ENCODE measurements around the gene GAK. TPM values are rescaled to one million over a fixed set of nuclear protein-coding genes. Genes with fewer than 3 reads are reported as not detected.
A peak's percentile ranks its signal among the peaks of the same experiment; 100 is the strongest.

Gene GAK
- total and polyA plus RNA-seq, 2 of the 13 experiments (the other 11 are each of a cell fraction or from before 2014, with no cell fraction given): 17.5 to 44.3 TPM

DNA sequence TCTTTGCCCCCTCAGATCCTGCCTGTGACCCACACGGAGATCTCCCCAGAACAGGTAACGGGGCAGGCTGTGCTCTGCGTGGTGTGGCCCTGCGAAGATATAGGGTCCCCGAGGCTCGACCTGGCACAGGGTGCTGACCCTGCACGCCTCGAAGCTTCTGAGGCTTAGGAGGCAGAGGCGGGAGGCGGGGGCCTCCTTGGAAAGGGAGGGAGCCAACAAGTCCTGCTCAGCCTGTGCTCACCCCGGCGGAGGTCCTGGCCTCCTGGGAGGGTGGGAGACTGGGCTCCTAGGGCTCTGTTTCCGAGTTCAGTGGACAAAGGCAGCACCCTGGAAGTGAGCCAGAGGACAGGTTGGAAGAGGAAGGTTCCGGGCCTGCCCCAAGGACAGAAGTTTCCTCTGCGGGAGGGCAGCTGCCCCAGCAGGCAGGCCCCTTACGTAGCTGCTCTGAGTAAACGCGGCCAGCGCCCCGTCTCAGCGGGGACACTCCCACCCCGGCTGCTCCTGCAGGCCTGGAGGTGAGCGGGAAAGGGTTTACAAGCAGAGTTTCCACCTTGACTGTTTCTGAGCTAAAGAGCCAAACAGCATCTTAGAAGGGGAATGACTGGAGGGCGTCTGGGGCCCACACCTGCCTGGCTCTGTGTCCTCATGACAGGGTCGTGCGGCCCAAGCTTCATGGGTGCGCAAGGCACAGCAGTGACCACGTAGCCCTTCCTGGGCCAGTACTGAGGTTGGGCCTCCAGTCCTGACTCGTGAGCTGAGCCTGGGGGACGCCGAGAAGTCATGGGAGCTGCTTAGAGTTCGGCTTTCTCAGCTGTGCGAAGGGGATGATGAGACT lies 16.2 kb upstream of the GAK start:
- POLR2A ChIA-PET: no interaction called here
- no TSS peak for BruUV-seq (replicated peaks)
- 72% methylated on average over 12 of the region's 33 CpGs for WGBS (ENCODE audit: low lambda C conversion rate)
- Histone ChIP-seq H2AFZ (ENCODE audit: low read length) (no peak overlapping the region), H3K4me3 (replicated peaks in 1 of 3; ENCODE audit: insufficient read depth in 1 of 3, low read depth in 2 of 3, low read length in 3 of 3) (peak overlapping the region in 1 of 3 experiments; percentile 30; a peak in 1 of 6 replicates), H3K4me2 (ENCODE audit: low read depth, low read length) (peak overlapping the region; percentile 46; the same call in 1 of the 2 replicates), H3K27me3 (ENCODE audit: control insufficient read depth in 1 of 2, insufficient read depth in 2 of 2, low read length in 2 of 2) (no peaks in the 10 kb centered on the region), H3K36me3 (replicated peaks in 1 of 2; ENCODE audit: control insufficient read depth in 1 of 2, insufficient read depth in 2 of 2, low read length in 2 of 2) (no peaks in the 10 kb centered on the region), H3K9ac (ENCODE audit: insufficient read depth, low read depth, low read length) (no peak overlapping the region), H4K20me1 (ENCODE audit: insufficient read depth, low read length) (no peaks in the 10 kb centered on the region), H3K79me2 (ENCODE audit: insufficient read depth, low read length) (no peaks in the 10 kb centered on the region), H3K27ac (ENCODE audit: extremely low read length, insufficient read depth, low read length) (no peak overlapping the region), H3K9me3 (ENCODE audit: low read length) (no peaks in the 10 kb centered on the region), H3K4me1 (ENCODE audit: insufficient read depth, low read length) (peaks cover 31% of the 10 kb centered on the region)
- FAIRE-seq: no peak
- CTCF ChIA-PET (ENCODE audit: low intra/inter-chr PET ratio, low total read pairs): no interaction called here
- peak; percentile 65 for ATAC-seq
- in situ Hi-C loops (cut with HindIII; ENCODE audit: extremely low pct_ligation_motif_present, low pct_unique_long_range_greater_than_20kb): no loop called here
- peak; percentile 63 for TF ChIP-seq HNRNPLL (IDR thresholded peaks at IDR 0.05; ENCODE audit: low read depth, low read length, poor library complexity, severe bottlenecking)
- no peak for TF ChIP-seq RARG (CRISPR knock-in tag; IDR thresholded peaks at IDR 0.05; ENCODE audit: low read depth)
- TF ChIP-seq, protein P1, sequence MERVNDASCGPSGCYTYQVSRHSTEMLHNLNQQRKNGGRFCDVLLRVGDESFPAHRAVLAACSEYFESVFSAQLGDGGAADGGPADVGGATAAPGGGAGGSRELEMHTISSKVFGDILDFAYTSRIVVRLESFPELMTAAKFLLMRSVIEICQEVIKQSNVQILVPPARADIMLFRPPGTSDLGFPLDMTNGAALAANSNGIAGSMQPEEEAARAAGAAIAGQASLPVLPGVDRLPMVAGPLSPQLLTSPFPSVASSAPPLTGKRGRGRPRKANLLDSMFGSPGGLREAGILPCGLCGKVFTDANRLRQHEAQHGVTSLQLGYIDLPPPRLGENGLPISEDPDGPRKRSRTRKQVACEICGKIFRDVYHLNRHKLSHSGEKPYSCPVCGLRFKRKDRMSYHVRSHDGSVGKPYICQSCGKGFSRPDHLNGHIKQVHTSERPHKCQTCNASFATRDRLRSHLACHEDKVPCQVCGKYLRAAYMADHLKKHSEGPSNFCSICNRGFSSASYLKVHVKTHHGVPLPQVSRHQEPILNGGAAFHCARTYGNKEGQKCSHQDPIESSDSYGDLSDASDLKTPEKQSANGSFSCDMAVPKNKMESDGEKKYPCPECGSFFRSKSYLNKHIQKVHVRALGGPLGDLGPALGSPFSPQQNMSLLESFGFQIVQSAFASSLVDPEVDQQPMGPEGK (CRISPR knock-in tag; IDR thresholded peaks at IDR 0.05): 0 out of 2 replicates have a peak, but pooled peaks have one; percentile 18
- no peak for TF ChIP-seq KDM2A (CRISPR knock-in tag; IDR thresholded peaks at IDR 0.05; ENCODE audit: borderline replicate concordance, low read depth)
- intact Hi-C loops (cut with micrococcal nuclease; ENCODE audit: unreplicated experiment): no loop called here
- peak; percentile 50 for DNase-seq (ENCODE audit: low spot score)

DNA sequence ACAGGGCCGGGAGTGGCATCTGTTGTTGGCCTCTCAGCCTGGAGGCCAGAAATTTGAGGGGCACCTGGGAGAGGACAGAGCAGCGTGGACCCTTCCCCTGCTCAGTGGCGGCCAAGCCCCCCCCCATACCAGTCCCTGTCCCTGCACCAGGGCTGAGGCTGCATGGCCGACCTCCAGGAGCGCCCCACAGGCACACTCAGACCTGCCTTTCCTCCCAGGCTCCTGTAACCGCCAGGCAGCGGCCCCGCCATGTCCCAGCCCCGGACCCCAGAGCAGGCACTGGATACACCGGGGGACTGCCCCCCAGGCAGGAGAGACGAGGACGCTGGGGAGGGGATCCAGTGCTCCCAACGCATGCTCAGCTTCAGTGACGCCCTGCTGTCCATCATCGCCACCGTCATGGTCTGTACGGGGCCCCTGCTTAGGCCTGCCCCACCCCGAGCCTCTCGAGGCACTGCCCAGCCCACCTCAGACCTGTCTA lies 15.4 kb upstream of the GAK start:
- ATAC-seq: no peak
- POLR2A ChIA-PET: no interaction called here
- intact Hi-C loops (cut with micrococcal nuclease; ENCODE audit: unreplicated experiment): no loop called here
- CTCF ChIA-PET (ENCODE audit: low intra/inter-chr PET ratio, low total read pairs): no interaction called here
- H3K27ac ChIP-seq (ENCODE audit: extremely low read length, insufficient read depth, low read length): no peak overlapping the region
- DNase-seq (ENCODE audit: low spot score): no peak
- 89% methylated on average over 5 of the region's 19 CpGs for WGBS (ENCODE audit: low lambda C conversion rate)
- no peak overlapping the region for H3K4me2 ChIP-seq (ENCODE audit: low read depth, low read length)
- no peaks in the 10 kb centered on the region for H3K27me3 ChIP-seq (ENCODE audit: control insufficient read depth in 1 of 2, insufficient read depth in 2 of 2, low read length in 2 of 2)
- no peaks in the 10 kb centered on the region for H3K9me3 ChIP-seq (ENCODE audit: low read length)
- no peak overlapping the region for H3K9ac ChIP-seq (ENCODE audit: insufficient read depth, low read depth, low read length)
- FAIRE-seq: no peak
- no peaks in the 10 kb centered on the region for H3K36me3 ChIP-seq (replicated peaks in 1 of 2; ENCODE audit: control insufficient read depth in 1 of 2, insufficient read depth in 2 of 2, low read length in 2 of 2)
- H2AFZ ChIP-seq (ENCODE audit: low read length): no peak overlapping the region
- no TSS peak for BruUV-seq (replicated peaks)
- no peak overlapping the region for H3K4me3 ChIP-seq (replicated peaks in 1 of 3; ENCODE audit: insufficient read depth in 1 of 3, low read depth in 2 of 3, low read length in 3 of 3)
- in situ Hi-C loops (cut with HindIII; ENCODE audit: extremely low pct_ligation_motif_present, low pct_unique_long_range_greater_than_20kb): no loop called here
- no peaks in the 10 kb centered on the region for H3K79me2 ChIP-seq (ENCODE audit: insufficient read depth, low read length)
- H4K20me1 ChIP-seq (ENCODE audit: insufficient read depth, low read length): no peaks in the 10 kb centered on the region
- H3K4me1 ChIP-seq (ENCODE audit: insufficient read depth, low read length): peaks cover 31% of the 10 kb centered on the region
- TF ChIP-seq PHF21A (CRISPR knock-in tag; IDR thresholded peaks at IDR 0.05): no peak
- TF ChIP-seq, protein P2, sequence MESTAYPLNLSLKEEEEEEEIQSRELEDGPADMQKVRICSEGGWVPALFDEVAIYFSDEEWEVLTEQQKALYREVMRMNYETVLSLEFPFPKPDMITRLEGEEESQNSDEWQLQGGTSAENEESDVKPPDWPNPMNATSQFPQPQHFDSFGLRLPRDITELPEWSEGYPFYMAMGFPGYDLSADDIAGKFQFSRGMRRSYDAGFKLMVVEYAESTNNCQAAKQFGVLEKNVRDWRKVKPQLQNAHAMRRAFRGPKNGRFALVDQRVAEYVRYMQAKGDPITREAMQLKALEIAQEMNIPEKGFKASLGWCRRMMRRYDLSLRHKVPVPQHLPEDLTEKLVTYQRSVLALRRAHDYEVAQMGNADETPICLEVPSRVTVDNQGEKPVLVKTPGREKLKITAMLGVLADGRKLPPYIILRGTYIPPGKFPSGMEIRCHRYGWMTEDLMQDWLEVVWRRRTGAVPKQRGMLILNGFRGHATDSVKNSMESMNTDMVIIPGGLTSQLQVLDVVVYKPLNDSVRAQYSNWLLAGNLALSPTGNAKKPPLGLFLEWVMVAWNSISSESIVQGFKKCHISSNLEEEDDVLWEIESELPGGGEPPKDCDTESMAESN (CRISPR knock-in tag; conservative IDR thresholded peaks at IDR 0.05): no peak
- no peak for TF ChIP-seq HNRNPL (IDR thresholded peaks at IDR 0.05; ENCODE audit: low read depth, low read length)
- TF ChIP-seq STAG1 (CRISPR knock-in tag; IDR thresholded peaks at IDR 0.05): no peak
- TF ChIP-seq HOXA5 (CRISPR knock-in tag; IDR thresholded peaks at IDR 0.05): no peak
- TF ChIP-seq SNAPC2 (CRISPR knock-in tag; IDR thresholded peaks at IDR 0.05): no peak
- TF ChIP-seq ZNF558 (CRISPR knock-in tag; IDR thresholded peaks at IDR 0.05; ENCODE audit: borderline replicate concordance): no peak
- no peak for TF ChIP-seq ZNF367 (CRISPR knock-in tag; IDR thresholded peaks at IDR 0.05; ENCODE audit: borderline replicate concordance)
- TF ChIP-seq RBFOX2 (IDR thresholded peaks at IDR 0.05; ENCODE audit: low read depth, low read length): no peak
- no peak for TF ChIP-seq ZNF33B (CRISPR knock-in tag; IDR thresholded peaks at IDR 0.05)
